HPDE6-E6E7 (cell line): ENCODE measurements around the gene P2RY14.
"Not testable (repeated sequence)": the region's sequence is repeated elsewhere in the genome, so short reads cannot be mapped to it uniquely, and the experiment has no call there.

Experiments used
- DNase-seq: peaks from one replicate; pipeline ENCODE4 v3.0.0; 2011; ENCODE audit warnings: missing footprints; ENCODE audit errors: extremely low spot score

P2RY14 gene

GRCh38 chr3:151262871-151263525, 15.3 kb downstream of the P2RY14 start:
- DNase-seq, result no peak

GRCh38 chr3:151259664-151260063, 18.7 kb downstream of the P2RY14 start:
- DNase-seq, result no peak

- DNase-seq, result no peak
Observed at GRCh38 chr3:151256749-151257148, 21.6 kb downstream of the P2RY14 start.

- no peak for DNase-seq
Observed at GRCh38 chr3:151248772-151249337, 29.5 kb downstream of the P2RY14 start.

GRCh38 chr3:151242006-151242405, 36.3 kb downstream of the P2RY14 start:
- not testable (repeated sequence) for DNase-seq

- no peak for DNase-seq
Observed at GRCh38 chr3:151236736-151237135, 41.6 kb downstream of the P2RY14 start.

- no peak for DNase-seq
Observed at GRCh38 chr3:151236316-151236715, 42.0 kb downstream of the P2RY14 start.

GRCh38 chr3:151234825-151235224, 43.5 kb downstream of the P2RY14 start:
- DNase-seq, result no peak

GRCh38 chr3:151232991-151233390, 45.4 kb downstream of the P2RY14 start:
- no peak for DNase-seq

- not testable (repeated sequence) for DNase-seq
Observed at GRCh38 chr3:151232403-151232802, 45.9 kb downstream of the P2RY14 start.

- no peak for DNase-seq
Observed at GRCh38 chr3:151230646-151231045, 47.7 kb downstream of the P2RY14 start.

GRCh38 chr3:151228666-151229040, 49.7 kb downstream of the P2RY14 start:
- no peak for DNase-seq

GRCh38 chr3:151227807-151228665, 50.3 kb downstream of the P2RY14 start:
- peak; percentile 63 for DNase-seq

GRCh38 chr3:151227266-151227806, 51.0 kb downstream of the P2RY14 start:
- no peak for DNase-seq

- DNase-seq, result no peak
Observed at GRCh38 chr3:151226825-151227224, 51.5 kb downstream of the P2RY14 start.

- peak; percentile 53 for DNase-seq
Observed at GRCh38 chr3:151226088-151226563, 52.2 kb downstream of the P2RY14 start.

- DNase-seq, result no peak
Observed at GRCh38 chr3:151225040-151225975, 53.0 kb downstream of the P2RY14 start.

- no peak for DNase-seq
Observed at GRCh38 chr3:151224268-151224866, 54.0 kb downstream of the P2RY14 start.

- peak; percentile 64 for DNase-seq
Observed at GRCh38 chr3:151219056-151219455, 59.3 kb downstream of the P2RY14 start.

- no peak for DNase-seq
Observed at GRCh38 chr3:151218136-151218535, 60.2 kb downstream of the P2RY14 start.
